Activated T-helper 1 cell treated with anti-CD3 and anti-CD28 coated beads, Interleukin-2, amount 50 U/mL, for 16 hours (primary cell): ENCODE results near the gene NHSL1.

ENCODE experiments used
- DNase-seq, 2 donors: peaks; one replicate each; pipeline ENCODE4 v3.0.0-alpha.2; 2020; ENCODE audit warnings: low read depth in 1 of 2, low spot score in 1 of 2

NHSL1 gene

GRCh38 chr6:138498629-138499302 is 528 bp downstream of the NHSL1 start:
- no peak for DNase-seq

- no peak for DNase-seq
These were observed 2.0 kb downstream of the NHSL1 start for GRCh38 chr6:138497286-138497685.

- DNase-seq, result no peak
These were observed 5.0 kb downstream of the NHSL1 start for GRCh38 chr6:138494312-138494711.

- no peak for DNase-seq
These were observed 5.9 kb downstream of the NHSL1 start for GRCh38 chr6:138493413-138493812.

- DNase-seq, result no peak
These were observed 6.4 kb downstream of the NHSL1 start for GRCh38 chr6:138492871-138493270.

- DNase-seq, result no peak
These were observed 7.2 kb downstream of the NHSL1 start for GRCh38 chr6:138492113-138492512.

- DNase-seq, result no peak
These were observed 8.3 kb downstream of the NHSL1 start for GRCh38 chr6:138491017-138491416.

GRCh38 chr6:138489846-138490245 is 9.4 kb downstream of the NHSL1 start:
- no peak for DNase-seq

- DNase-seq, result no peak
These were observed 12.1 kb downstream of the NHSL1 start for GRCh38 chr6:138487102-138487604.

- DNase-seq, result no peak
These were observed 12.8 kb downstream of the NHSL1 start for GRCh38 chr6:138486249-138487101.

- no peak for DNase-seq
These were observed 13.6 kb downstream of the NHSL1 start for GRCh38 chr6:138485586-138486248.

- no peak for DNase-seq
These were observed 14.2 kb downstream of the NHSL1 start for GRCh38 chr6:138485005-138485545.

- no peak for DNase-seq
These were observed 15.1 kb downstream of the NHSL1 start for GRCh38 chr6:138484018-138484731.

- no peak for DNase-seq
These were observed 16.5 kb downstream of the NHSL1 start for GRCh38 chr6:138482816-138483215.

GRCh38 chr6:138480279-138480949 is 18.9 kb downstream of the NHSL1 start:
- no peak for DNase-seq

- no peak for DNase-seq
These were observed 21.3 kb downstream of the NHSL1 start for GRCh38 chr6:138477913-138478539.

GRCh38 chr6:138476116-138476515 is 23.2 kb downstream of the NHSL1 start:
- DNase-seq, result no peak

GRCh38 chr6:138473144-138473543 is 26.1 kb downstream of the NHSL1 start:
- no peak for DNase-seq

GRCh38 chr6:138468320-138469015 is 30.8 kb downstream of the NHSL1 start:
- no peak for DNase-seq
